22Rv1 (cell line): ENCODE results near the gene TTF1.

Experiments used
- CTCF ChIP-seq: fragments of 450-650 bp; IDR thresholded peaks from 2 replicates; pipeline ENCODE4 v1.5.1; 2017; ENCODE audit warnings: mild to moderate bottlenecking
- ZFX ChIP-seq: fragments of 450-650 bp; IDR thresholded peaks from 2 replicates; pipeline ENCODE4 v1.6.1; 2017; ENCODE audit warnings: antibody characterized with exemption, borderline replicate concordance

DNA sequence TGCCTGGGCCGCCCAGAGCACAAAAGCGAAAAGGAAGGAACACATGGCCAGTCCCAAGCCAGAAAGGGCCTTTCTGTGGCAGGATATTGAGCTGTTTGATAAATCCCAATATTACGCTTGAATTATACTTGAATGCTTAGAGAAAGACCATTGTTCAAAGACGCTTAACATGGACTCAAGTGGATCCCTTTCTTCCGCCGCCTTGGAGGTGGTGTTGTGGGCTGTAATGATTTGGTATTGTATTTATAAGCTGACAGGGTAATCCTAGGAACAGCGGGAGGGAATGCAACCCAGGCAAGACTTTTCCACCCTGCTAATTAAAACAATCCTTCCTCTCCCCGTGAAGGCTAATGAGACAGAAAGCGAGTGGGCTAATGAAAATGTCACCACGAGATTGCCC lies 28.2 kb upstream of the TTF1 start:
- TF ChIP-seq CTCF (no peak), ZFX (no peak)
